ENCODE results near the gene DDX59. TPM values are rescaled to one million over a fixed set of nuclear protein-coding genes. Genes with fewer than 3 reads are reported as not detected.

The DDX59 gene
- total RNA-seq, 2 experiments from 2014 or later: 24.6 to 28.7 TPM

DNA sequence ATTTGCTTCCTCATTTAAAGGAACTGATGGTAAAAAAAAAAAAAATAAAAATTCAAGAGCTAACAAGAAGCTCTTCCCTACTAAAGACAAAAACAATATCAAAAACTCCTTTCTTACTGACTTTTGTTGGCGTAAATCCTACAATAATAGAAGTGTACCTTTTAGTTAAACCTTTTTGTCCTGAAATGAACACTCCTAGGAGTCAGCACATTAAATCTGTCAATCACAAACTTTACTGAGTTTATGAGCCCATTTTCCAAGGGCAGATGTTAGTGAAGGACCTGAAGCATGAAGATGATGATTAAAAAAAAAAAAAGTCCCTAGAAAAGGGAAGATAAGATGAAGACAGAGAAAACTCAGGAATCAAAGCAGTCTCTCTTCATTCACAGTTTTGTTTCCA is 22.6 kb upstream of the DDX59 start:
- no peak overlapping the region for H2AFZ ChIP-seq (ENCODE audit: low read length)
- no peaks in the 10 kb centered on the region; the same call in 1 of the 2 replicates for H3K9me2 ChIP-seq (ENCODE audit: insufficient read depth, low read length)
- H3K4me1 ChIP-seq (ENCODE audit: insufficient read depth, low read length, poor library complexity, severe bottlenecking): no peaks in the 10 kb centered on the region
- no peaks in the 10 kb centered on the region for H3K79me2 ChIP-seq (ENCODE audit: insufficient read depth, low read depth, low read length)
- no peak overlapping the region for H3K27ac ChIP-seq (ENCODE audit: low read depth, low read length, poor library complexity, severe bottlenecking)
- no peaks in the 10 kb centered on the region for H3K36me3 ChIP-seq (ENCODE audit: insufficient read depth, low read length)
- no TSS peak for BruUV-seq (replicated peaks)
- no peak for DNase-seq (ENCODE audit: low spot score)
- ChIA-PET POLR2A (no interaction called here), CTCF (ENCODE audit: unreplicated experiment) (no interaction called here)
- H4K20me1 ChIP-seq (ENCODE audit: insufficient read depth, low read length): no peaks in the 10 kb centered on the region
- H3K9me3 ChIP-seq (ENCODE audit: low read length): no peaks in the 10 kb centered on the region
- TF ChIP-seq, protein P1, sequence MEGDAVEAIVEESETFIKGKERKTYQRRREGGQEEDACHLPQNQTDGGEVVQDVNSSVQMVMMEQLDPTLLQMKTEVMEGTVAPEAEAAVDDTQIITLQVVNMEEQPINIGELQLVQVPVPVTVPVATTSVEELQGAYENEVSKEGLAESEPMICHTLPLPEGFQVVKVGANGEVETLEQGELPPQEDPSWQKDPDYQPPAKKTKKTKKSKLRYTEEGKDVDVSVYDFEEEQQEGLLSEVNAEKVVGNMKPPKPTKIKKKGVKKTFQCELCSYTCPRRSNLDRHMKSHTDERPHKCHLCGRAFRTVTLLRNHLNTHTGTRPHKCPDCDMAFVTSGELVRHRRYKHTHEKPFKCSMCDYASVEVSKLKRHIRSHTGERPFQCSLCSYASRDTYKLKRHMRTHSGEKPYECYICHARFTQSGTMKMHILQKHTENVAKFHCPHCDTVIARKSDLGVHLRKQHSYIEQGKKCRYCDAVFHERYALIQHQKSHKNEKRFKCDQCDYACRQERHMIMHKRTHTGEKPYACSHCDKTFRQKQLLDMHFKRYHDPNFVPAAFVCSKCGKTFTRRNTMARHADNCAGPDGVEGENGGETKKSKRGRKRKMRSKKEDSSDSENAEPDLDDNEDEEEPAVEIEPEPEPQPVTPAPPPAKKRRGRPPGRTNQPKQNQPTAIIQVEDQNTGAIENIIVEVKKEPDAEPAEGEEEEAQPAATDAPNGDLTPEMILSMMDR (conservative IDR thresholded peaks at IDR 0.05; ENCODE audit: low read length): no peak
- TF ChIP-seq EZH2phosphoT487 (IDR thresholded peaks at IDR 0.05; ENCODE audit: borderline replicate concordance, low read depth, low read length): no peak
- intact Hi-C loops (cut with micrococcal nuclease; ENCODE audit: unreplicated experiment): no loop called here
- H3K4me3 ChIP-seq (ENCODE audit: low read depth, low read length, poor library complexity, severe bottlenecking): no peak overlapping the region
- no peak overlapping the region for H3K4me2 ChIP-seq (ENCODE audit: low read length)

DNA sequence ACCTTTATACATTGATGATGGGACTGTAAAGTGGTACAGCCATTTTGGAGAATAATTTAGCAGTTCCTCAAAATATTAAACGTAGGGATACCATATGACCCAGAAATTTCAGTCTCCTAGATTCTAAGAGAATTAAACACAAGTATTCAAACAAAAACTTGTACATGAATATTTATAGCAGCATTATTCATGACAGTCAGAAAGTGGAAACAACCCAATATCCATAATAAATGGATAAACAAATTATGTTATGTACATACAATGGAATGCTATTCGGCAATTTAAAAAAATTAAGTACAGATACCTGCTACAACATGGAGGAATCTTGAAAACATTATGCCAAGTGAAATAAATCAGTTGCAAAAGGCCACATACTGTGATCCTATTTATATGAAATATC is 16.9 kb upstream of the DDX59 start:
- Histone ChIP-seq H3K36me3 (ENCODE audit: insufficient read depth, low read length) (no peaks in the 10 kb centered on the region), H3K4me1 (ENCODE audit: insufficient read depth, low read length, poor library complexity, severe bottlenecking) (no peaks in the 10 kb centered on the region), H4K20me1 (ENCODE audit: insufficient read depth, low read length) (no peaks in the 10 kb centered on the region), H3K4me3 (ENCODE audit: low read depth, low read length, poor library complexity, severe bottlenecking) (no peak overlapping the region), H2AFZ (ENCODE audit: low read length) (no peak overlapping the region), H3K4me2 (ENCODE audit: low read length) (no peak overlapping the region), H3K9me2 (ENCODE audit: insufficient read depth, low read length) (no peaks in the 10 kb centered on the region; the same call in 1 of the 2 replicates), H3K27ac (ENCODE audit: low read depth, low read length, poor library complexity, severe bottlenecking) (no peak overlapping the region), H3K9me3 (ENCODE audit: low read length) (no peaks in the 10 kb centered on the region), H3K79me2 (ENCODE audit: insufficient read depth, low read depth, low read length) (no peaks in the 10 kb centered on the region)
- TF ChIP-seq EZH2phosphoT487 (IDR thresholded peaks at IDR 0.05; ENCODE audit: borderline replicate concordance, low read depth, low read length): no peak
- TF ChIP-seq, protein P1 (conservative IDR thresholded peaks at IDR 0.05; ENCODE audit: low read length): no peak
- DNase-seq (ENCODE audit: low spot score): no peak
- CTCF ChIA-PET (ENCODE audit: unreplicated experiment): no interaction called here
- intact Hi-C loops (cut with micrococcal nuclease; ENCODE audit: unreplicated experiment): no loop called here
- BruUV-seq (replicated peaks): no TSS peak
- POLR2A ChIA-PET: no interaction called here

DNA sequence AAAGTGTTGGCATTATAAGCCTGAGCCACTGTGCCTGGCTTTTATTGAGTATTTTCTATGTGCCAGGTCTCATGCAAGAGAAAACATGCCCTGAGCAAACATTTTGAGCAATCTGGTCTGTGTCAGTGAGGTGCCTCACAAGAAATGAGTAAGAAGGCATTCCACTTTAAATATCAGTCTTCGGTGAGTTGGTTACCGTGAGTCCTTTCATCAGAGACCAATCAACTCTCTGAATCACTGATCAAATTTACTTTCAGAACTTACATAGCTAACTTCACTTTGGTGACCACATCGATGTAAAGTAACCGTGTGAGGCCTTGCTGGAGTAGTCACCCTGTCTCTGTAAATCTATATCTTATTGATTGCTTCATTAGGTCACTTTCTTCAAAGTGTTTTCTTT is 14.3 kb upstream of the DDX59 start:
- no peaks in the 10 kb centered on the region; the same call in 1 of the 2 replicates for H3K9me2 ChIP-seq (ENCODE audit: insufficient read depth, low read length)
- no peak overlapping the region for H3K4me3 ChIP-seq (ENCODE audit: low read depth, low read length, poor library complexity, severe bottlenecking)
- no TSS peak for BruUV-seq (replicated peaks)
- no peaks in the 10 kb centered on the region for H3K36me3 ChIP-seq (ENCODE audit: insufficient read depth, low read length)
- H2AFZ ChIP-seq (ENCODE audit: low read length): no peak overlapping the region
- H3K9me3 ChIP-seq (ENCODE audit: low read length): no peaks in the 10 kb centered on the region
- CTCF ChIA-PET (ENCODE audit: unreplicated experiment): no interaction called here
- no peaks in the 10 kb centered on the region for H3K4me1 ChIP-seq (ENCODE audit: insufficient read depth, low read length, poor library complexity, severe bottlenecking)
- TF ChIP-seq, protein P1 (conservative IDR thresholded peaks at IDR 0.05; ENCODE audit: low read length): no peak
- TF ChIP-seq EZH2phosphoT487 (IDR thresholded peaks at IDR 0.05; ENCODE audit: borderline replicate concordance, low read depth, low read length): no peak
- POLR2A ChIA-PET: interaction anchor here (0.6 to 0.8 kb wide), 3 partner anchors 8 to 235 kb away, joined by 3 to 5 read pairs (median 3); partner anchors contain the start of gene DDX59
- no peaks in the 10 kb centered on the region for H3K79me2 ChIP-seq (ENCODE audit: insufficient read depth, low read depth, low read length)
- DNase-seq (ENCODE audit: low spot score): no peak
- H3K4me2 ChIP-seq (ENCODE audit: low read length): no peak overlapping the region
- H3K27ac ChIP-seq (ENCODE audit: low read depth, low read length, poor library complexity, severe bottlenecking): no peak overlapping the region
- intact Hi-C loops (cut with micrococcal nuclease; ENCODE audit: unreplicated experiment): no loop called here
- no peaks in the 10 kb centered on the region for H4K20me1 ChIP-seq (ENCODE audit: insufficient read depth, low read length)
